ENCODE results near the gene SIRT7.

Gene SIRT7

DNA sequence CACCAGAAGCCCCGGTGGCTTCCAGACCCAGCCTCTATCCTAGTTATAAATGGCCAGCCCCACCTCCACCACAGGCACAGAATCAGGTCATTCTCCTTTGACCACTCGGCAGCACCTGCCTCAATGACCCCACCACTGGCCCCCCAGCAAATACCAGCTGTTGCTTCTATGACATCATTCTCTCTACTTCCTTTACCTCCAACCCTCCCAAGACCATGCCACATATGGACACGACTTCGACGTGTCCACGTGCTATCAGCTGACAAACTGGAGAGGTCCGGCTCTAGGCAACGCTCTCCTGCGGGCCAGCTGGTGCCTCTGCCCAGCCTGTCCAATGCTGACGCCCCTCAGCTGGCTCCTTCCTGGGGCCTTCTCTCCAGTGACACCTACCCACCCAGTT, 32.5 kb downstream of the SIRT7 start:
- no peak for DNase-seq

DNA sequence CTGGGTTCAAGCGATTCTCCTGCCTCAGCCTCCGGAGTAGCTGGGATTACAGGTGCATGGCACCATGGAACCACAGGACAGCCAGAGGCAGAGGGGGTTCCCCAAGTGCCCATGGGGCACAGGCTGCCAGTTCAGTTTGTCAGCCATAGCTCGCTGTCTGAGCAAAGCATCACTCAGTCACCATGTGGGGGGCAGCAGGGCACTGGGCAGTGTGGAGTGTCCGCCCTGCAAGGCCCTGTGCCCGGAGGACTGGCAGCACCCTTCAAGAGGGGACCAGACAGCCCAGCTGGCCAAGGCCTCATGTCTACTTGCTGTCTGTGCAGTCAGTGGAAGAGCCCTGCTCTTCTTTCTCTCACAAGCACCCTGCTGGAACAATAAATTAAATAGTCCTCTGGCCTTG, 33.0 kb downstream of the SIRT7 start:
- DNase-seq = no peak

DNA sequence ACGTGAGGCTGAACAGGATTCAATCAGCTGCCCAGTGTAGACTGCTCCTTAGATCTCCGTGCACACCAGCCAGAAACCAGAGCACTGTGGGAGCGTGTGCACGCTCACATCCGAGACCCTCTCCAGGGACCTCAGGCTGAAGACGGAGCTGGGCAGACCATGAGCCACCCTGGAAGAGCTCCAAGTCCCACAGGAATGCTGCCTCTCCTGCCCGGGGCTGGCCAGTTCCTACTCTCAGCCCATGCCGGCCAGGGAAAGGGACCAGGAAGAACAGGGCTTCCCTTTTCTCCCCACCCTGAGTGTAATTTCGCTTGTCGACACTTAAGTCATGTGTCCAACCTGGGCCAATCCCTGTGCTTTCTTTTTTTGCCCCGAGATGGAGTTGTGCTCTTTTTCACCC, 33.5 kb downstream of the SIRT7 start:
- DNase-seq = peak; percentile 33

DNA sequence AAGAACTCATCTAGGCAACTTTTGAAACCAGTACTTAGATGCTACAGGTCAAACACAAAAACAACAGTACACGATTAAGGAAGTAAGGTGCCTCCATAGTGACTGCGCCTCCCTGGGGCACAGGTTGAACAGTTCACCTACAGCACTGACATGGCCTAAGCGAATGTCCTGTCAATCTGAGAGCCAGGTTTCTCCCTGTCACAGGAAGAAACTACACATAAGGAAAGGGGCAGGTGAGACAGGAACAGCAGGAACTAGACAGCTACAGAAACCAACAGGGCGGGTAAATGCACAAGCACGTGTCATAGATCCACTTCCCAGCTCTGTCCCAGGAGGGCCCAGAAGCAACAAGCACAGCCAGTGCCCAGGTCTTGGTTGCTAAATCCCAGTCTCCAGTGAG, 38.9 kb downstream of the SIRT7 start:
- no peak for DNase-seq

DNA sequence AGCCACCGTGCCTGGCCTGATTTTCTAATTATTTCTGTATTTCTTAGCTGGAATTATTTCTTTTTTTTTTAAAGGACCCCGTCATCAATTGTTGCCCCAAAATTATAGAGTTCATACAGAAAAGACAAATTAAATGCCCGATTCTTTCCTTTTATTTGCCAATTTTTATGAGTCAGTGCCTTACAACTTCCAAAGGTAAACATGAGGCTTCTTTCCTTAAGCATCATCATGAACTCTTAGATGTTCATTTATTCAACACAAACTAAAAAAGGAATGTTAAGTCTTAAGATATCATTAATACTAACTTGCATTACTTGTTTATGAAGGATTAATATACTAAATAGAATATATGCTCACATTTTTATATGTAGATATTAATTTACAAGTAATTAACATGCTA, 39.7 kb downstream of the SIRT7 start:
- DNase-seq = no peak

DNA sequence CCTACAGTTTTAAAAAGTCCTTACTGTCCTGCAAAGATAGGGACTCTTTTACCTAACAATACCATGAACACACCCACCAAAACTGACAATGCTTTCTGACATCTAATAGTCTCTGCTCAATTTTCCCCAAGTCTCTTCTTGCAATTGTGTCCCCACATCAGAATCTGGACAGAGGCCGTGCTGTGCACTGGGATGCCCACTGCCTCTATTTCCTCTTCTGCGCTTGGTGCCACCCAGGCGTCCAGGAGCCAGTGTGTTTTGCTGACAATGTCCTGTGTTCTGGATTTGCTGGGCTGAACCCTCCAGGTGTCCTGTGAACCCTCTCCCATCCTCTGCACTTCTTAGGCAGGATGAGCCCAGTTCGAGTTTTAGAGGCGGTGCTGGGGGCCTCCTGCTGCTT, 40.4 kb downstream of the SIRT7 start:
- DNase-seq = no peak

DNA sequence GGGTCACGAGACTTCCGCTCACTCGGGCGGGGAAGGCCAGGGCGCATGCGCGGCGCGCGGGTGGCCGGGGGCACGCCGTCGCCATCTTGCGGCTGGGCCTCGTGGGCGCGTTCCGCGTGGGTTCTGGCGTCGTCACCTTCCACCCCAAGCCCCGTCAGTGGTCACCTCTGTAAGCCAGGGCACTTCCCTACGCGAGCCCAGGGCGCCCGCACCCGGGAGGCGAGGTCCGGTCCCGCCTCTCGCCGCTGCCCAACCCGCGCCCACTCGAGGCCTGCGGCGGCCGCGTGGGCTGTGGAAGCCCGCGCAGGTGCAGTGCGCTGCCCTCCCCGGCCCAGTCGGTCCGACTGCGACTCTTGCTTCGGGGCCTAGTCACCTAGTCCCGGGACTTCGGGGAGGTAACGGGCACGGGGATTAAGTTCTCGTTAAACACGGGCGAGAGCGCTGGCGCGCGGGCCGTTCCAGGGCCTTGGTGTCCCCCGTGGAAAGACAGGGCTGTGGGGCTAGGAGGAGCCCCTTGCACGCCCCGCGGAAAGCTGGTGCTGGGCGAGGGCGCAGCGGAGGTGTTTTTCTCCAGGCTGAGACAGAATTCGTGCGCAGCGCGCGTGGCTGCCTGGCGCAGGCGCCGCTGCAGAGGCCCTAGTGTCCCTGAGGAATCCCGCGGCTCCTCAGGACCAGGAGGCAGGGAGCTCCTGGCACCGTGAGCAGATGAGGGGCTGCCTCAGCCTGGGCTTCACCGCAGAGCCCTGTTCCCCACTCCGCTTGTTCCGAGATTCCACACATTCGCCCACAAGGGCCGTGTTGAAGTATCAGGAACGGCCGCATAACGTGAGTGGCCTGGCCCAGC, 46.4 kb downstream of the SIRT7 start:
- peak; percentile 89 for DNase-seq

DNA sequence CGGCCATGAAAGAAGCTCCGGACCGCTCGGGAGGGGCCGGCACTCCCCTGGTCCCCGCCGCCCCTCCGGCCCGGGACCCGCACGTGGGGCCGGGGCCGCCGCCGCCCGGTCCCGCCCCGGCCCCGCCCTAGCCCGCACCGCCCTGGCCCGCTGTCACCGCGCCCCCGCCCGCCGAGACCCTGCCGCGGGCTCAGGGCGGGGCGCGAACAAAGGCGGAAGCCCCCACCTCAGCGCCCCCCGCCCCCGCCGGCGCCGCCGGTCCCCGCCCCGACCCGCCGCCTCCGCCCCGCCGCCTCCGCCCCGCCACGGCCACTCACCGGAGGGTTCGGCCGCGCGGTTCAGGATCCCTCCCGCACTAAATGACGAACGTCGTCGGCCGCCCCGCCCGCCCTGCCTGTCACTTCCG, 47.0 kb downstream of the SIRT7 start, which contains the start of gene ARHGDIA:
TSS of gene ARHGDIA (minus strand) at position 357 of the 406 bp plus-strand sequence. CDS start 1,407 bp downstream, outside the sequence.
- no peak for DNase-seq

DNA sequence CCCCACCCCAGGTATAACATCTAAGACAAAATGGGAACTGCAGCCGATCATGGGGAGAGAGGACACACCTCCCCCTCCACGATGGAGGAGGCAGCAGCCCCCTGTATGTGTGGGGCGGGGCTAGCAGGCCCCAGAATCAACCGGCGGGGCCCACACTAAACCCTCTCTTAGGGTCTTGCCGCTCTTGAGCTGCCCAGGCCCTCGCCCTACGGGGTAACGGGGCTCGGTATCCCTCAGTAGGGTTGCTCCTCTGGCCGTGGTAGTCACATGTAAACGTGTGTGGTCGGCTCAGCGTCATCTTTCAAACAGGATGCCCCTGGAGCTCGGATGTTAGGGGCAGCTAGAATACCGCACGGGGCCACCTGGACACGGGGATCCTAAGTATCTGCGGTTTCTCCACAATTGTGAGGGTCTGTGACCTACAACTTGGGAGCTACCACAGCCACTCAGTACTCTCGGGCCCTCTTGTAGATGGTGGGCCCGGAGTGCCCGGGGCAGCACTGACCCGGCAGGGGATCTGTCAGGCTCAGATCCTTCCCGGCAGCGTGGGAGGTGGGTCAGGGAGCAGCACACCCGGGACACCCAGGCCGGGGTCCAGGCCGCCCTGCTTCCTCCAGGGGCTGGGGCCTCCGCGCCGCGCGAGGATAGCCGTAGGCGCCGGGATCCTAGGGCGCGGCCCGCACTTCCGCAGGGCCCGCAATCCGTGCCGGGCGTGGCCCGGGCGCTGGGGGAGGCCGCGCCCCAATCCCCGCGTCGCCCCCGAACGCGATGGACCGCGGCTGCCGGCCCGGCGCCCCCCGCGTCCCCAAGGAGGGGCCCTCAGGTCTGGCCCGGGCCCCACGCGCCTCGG, 47.6 kb downstream of the SIRT7 start:
- DNase-seq = peak; percentile 49

DNA sequence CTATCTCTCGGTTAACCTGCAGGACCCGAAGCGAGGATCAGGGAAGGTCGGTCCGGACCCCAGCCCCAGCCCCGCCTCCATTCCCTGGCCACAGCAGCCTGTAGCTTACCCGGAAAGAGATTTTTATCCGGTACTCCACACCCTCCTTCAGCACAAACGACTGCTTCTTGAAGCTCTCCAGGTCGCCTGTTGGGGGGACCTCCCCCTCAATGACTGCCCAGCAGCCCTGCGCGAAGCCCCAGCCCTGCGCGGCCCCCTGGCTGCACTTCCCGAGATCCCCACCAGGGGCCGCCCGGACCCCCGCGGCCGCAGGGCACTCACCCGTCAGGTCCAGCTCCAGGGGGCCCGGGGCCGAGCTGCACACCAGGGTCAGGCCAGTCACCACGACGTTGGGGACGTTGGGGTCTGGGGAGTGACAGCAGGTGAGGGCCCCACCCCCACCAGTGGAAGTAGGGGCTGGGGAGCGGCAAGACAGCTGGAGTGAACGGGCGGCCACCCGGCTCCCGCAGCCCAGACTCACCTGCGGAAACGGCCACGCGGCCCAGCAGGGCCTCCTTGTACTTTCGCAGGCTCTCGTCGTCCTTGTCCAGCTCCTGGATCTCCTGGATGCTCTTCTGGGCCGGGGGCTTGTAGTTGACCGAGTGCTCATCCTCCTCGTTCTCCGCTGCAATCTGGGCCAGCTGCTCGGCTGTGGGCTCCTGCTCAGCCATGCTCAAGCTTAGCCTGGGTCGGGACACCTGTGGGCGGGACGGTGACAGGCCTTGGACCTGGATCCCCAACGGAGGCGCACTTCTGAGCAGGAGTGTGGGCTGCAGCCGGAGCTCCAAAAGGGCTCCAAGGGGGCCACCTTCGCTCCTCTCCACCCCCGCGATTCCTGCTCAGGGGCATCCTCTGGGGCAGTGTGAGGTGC, 48.5 kb downstream of the SIRT7 start:
- peak; percentile 44 for DNase-seq

DNA sequence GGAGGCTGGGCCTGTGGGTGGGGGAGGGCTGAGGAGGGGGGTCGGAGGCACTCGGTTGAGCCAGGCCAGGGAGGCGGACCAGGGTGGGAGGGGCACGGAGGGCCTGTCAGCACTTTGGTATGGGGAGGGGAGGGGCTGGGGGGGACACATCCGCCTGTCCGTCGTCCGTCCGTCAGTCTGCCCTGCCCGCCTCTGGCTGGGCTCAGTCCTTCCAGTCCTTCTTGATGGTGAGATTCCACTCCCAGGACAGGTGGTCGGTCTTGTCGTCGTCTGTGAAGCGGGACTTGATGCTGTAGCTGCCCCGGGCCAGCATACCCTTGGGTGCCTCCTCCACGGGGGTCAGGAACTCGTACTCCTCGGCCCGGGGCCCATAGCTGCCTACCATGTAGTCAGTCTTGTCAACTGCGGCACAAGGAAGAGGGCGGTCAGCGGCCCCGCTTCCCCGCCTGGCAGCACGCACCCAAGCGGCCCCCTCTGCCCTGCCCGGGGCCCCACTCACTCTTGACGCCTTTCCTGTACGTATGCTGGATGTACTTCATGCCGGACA, 49.2 kb downstream of the SIRT7 start:
- peak; percentile 91 for DNase-seq

DNA sequence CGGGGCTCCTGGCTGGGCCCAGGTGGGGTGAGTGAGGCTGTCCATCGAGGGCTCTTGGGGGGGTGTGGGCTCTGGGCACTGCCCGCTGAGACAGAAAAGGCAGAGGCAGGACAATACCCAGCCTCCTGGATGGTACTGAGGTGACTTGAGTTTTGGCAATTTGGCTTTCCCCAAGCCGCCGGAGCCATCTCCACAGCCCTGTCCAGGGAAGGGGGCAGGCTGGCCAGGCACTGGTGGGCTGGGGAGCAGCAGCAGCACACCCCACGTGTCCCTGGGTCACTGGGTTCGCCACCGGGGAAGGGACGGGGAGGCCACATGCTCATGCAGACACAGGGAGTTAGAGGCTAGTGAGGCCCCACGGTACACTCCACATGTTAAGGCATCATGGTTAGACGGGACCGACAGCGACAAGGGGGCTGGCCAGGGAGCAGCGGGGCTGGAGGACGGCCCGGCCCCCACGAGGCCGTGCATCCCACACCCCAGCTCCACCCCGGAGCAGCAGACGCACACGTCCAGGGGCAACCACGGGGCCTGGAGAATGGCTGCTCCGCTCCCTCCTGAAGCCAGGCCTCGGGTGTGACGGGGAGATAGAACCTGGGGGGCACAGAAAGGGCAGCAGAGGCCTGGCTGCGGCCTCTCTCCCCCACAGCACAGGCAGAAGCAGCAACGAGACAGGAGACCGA, 49.8 kb downstream of the SIRT7 start:
- no peak for DNase-seq

DNA sequence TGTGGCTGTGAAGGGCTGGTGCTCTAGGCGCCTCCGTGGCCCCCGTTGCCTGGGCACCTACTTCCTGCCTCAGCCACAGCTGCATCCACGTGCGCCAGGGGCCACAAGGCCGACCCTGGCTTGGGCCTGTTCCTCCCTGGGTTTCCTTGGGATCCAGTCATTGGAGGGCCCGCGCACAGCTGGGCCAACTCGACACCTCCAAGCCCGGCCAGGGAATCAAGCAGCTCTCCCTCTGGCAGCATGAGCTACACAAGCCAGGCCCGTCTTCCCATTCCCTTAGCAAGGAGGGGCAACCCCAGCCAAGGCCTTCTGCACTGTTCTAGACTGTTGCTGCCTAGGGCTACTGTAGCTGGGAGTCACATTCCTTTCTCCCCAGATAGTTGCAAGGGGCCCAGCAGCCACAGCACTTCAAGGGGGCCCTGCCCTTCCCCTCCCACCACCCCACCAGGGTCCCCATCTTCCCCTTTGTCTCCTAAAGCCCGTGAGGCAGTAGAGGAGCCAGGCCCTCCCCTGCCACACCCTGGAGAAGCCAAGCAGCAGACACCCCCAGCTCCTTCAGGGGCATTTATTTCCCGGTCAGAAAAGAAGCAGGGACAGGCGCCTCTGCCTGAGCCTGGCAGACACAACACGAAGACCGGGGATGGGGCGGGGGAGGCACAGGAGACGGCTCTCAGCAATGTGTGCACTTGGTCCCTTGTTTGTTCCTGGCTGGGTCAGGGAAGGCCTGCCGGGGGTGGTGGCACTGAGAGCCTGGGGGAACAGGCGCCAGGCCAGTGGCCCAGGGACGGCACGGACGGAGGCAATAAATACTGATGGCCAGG, 50.6 kb downstream of the SIRT7 start:
- peak; percentile 48 for DNase-seq

DNA sequence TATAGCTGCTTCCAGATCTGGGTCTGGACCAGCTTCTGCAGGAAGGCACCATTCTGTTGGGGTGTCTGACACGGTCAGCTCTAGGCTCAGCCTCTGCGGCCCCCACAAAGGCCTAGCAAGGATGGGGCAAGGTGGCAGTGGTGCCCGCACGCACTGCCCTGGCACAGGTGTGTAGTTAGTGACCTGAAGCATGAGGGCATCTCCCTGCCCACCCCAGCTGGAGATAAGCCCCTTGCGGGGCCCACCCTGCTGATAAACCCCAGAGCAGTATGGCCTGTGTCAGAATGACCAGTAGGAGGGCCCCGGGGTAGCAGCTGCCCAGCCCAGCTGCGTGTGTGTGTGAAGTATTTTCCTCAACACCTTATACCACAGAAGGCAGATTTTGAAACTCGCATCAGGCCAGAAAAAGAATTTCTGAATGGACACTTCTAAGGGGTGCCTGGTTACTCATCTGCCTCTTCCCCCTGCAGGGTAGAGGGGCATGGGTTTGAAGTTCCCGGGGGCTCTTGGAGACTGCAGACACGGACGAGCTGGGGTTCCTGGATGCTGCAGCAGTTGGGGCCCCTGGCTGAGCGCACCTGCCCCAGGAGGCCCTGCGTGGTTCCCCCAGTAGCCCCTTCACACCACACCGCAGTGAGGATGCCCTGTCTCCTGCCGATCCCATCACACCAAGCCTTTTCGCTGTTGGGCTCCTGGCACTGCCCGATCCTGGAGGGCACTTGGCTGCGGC, 51.4 kb downstream of the SIRT7 start:
- peak; percentile 13 for DNase-seq

DNA sequence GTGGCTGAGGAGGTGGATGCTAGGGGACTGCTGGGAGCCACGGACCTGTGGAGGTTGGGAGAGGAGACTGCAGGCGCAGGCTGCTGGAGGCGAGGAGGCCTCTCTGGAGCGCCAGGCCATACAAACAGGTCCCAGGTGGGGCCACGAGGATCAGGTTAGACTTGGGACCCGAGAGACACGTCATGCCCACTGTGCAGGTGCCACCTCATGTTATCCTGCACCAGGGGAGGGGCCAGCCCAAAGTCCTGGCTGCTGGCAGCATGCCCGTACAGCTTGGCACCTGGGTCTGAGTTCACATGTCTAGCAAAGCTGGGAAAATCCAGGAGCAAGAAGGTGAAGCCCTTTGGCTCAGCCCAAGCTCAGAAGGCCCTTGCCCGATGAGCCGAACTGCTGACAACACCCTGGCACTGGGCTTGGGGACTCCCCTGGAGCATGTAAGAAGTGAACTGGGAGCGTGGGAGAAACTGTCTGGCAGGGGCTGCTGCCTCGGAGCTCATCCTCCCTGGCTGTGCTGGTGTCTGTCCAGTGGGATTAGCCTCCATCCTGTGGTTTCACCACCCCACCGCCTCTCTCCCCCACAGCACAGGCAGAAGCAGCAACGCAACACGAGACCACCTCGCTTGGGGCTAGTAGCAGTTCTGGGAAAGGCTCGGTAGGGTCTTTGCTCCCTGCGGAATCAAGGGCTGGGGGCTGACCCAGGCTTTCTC, 52.1 kb downstream of the SIRT7 start:
- peak; percentile 17 for DNase-seq

DNA sequence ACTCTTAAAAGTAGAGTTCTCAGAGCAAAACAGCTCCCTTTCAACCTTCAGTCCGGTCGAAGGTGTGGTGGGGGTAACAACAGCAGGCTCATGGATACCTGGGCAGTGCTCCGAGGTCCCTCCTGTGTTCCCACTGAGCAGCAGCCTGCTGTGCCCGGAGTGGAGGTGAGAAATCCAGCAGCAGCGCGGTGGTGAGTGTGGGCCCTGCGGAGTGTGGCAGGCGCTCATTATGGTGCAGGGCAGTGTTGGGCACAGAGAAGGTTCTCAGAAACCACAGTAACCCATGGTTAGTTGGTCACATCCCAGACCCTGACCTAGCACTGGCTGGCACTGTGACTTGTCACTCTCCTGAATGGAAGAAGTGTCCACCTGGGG, 52.6 kb downstream of the SIRT7 start:
- no peak for DNase-seq

DNA sequence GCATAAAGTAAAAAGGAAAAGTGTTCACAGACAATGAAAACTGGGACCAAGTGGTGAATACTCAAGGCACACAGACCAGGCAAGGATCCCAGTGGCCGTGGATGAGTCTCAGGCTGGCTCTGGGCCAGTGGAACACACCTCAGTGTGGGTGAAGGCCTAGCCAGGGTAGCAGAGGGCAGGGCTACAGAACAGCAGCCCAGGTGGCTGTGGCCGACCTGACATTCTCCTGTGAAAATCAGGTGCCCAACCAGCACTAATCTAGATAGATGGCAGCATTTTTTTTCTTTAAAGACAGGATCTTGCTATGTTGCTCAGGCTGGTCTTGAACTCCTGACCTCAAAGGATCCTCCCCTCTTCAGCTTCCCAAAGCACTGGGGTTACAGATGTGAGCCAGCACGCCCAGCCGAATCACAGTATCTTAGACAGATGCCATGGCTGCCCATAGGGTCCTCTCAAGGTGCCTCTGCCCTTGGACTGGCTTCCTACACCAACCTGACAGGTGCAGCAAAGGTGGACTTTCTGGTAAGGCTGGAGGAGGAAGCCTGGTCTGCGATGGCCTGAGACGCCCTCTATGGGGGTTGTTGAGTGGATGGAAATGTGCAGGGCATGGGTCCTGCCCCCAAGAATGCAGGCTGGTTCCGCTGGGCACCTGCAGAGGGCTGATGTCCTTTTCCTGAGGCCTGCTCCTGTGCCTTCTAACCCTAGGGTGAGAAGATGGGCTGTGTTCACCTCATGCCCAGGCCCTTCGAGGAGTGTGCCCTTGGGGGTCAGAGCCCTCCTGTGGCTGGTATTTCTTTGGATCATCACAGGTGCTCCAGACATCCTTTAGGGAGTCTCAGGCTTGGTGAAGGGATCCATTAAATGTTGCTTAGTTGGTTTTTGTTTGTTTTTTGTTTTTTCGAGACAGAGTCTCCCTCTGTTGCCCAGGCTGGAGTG, 53.9 kb downstream of the SIRT7 start:
- no peak for DNase-seq

DNA sequence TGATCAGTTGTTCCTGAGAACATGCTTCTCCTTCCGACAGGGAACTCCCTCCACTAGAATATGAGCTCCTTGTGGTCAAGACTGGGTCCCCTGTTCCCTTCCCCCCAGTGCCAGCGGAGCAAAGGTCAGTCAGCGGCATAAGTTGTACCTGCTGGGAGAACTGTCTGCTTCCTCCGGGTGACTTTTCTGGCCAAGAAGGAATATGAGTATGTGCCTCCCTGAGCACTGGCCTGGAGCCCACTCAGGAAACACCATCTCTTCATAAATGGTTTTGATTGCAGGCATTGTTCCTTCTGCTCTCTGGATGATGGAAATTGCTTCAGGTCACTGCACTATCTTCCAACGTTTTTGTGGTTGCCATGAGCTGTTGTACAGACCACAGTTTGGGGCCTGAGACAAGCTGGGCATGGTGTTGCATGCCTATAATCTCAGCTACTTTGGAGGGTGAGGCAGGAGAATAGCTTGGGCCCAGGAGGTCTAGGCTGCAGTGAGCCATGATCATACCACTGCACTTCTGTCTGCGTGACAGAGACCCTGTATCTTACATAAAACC, 54.8 kb downstream of the SIRT7 start:
- DNase-seq = no peak
